ENCODE data around the gene NKAIN4.
"Not testable (repeated sequence)": the region's sequence is repeated elsewhere in the genome, so short reads cannot be mapped to it uniquely, and the experiment has no call there.

The NKAIN4 gene

DNA sequence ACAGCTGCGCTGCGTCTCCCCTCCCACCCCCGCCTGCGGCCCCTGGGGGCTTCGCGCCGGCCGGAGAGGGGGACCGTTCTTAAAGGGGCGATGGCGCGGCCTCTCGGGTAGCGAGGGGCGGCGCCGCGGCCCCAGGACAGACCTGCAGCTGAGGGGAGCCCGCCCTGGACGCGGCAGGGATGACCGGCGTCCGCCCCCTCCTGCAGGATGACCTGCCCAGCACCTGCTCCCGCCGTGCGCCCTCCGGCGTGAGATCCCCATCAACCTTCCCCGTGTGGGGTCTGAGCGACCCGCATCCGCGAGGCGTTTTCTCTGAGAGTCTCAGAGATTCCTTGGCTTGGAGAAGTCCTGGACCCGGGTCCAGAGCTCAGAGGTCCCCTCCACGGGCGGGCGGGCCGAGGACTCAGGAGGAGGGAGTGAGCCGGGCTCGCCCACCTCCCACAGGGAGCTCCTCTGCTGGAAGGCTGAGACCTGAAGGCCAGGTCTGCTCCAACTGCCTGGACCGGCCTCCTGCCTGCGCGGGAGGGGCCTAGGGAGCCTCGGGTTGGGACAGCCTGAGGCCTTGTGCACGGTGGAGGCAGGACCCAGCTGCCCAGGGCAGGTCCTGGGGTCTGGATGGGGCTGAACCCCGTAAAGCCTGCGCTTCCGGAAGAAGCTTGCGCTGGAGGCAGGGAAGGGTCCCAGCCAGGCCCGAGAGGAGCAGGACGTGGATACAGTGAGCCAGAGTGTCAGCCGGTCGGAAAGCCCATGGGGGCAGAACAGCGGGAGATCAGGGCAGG lies 532 bp upstream of the NKAIN4 start:
- DNase-seq: no peak

DNA sequence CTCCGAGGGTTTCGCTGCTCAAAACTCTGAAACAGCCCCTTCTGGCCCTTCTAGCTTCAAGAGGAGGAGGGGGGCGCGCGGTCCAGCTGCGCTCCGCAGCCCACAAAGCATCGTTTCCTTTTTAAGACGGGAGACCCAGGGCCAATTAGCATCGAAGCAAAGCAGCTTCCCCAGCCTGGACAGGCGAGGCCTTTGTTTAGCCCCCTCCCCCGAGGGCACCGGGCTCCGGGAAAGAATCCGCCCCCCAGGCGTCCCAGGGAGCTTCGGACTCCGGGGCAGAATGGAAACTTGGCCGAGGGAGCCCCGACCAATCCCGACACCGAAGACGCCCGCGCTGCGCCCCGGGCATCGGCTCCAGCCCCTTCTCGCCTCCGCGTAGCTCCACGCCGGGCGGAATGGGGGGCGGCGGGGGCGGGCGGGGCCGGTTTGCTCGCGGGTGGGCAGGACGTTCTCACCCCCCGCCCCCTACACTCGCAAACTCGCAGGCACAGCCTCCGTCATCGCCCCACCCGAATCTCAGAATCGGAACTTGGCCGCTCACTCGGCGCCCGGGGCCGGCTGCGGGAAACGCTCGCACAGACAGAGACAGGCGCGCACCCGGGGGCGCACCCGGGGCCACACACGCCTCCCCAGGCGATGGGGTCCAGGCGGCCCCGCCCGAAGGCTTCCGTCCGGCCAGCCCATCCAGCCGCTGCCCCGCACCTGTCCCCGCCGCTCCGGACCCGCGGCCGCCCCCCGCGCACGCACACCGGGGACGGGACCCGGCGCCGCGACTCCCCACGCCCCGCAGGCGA lies 628 bp downstream of the NKAIN4 start:
- no peak for DNase-seq

DNA sequence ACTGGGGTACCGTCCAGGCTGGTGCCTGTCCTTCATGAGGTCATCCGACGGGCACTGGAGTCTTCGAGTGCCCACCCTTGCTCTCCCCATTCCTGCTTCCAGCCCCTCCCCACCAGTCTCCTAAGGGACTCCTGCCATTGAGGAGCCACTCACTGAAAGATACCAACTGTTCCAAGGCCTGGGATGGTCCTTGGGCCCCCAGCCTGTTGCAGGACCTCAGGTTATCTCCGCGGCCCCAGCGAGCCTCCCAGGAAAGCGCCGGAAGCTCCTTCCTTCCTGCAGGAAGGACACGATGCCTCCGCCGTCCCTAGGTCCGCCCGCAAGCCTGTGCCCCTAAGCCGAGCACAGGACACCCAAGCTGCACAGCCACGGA lies 1.2 kb downstream of the NKAIN4 start:
- no peak for DNase-seq

DNA sequence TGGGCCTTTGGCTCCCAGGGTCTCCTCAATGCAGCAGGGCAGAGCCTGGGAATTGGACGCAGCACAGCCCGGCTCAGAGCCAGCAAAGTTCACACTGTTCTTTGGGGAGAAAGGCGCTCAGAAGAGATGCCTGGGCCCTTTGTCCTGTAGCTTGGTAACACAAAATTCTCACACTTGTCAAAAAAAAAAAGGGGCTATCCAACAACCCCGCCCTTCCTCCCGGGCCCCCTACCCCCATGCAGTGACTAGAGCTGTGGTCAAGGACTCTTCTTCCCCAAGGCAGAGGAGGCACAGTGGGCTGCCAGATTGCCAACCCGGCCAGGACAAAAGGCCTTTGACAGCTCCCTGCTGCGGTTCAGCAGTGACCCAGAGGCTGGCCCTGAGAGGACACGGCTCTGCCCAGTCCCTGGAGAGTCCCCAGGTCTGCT lies 2.0 kb downstream of the NKAIN4 start:
- no peak for DNase-seq

DNA sequence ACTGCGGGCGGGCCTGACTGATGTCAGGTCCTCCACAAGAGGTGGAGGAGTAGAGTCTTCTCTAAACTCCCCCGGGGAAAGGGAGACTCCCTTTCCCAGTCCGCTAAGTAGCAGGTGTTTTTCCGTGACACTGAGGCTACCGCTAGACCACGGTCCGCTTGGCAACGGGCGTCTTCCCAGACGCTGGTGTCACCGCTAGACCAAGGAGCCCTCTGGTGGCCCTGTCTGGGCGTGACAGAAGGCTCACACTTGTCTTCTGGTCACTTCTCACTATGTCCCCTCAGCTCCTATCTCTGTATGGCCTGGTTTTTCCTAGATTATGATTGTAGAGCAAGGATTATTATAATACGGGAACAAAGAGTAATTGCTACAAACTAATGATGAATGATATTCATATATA lies 2.9 kb downstream of the NKAIN4 start:
- DNase-seq: not testable (repeated sequence)

DNA sequence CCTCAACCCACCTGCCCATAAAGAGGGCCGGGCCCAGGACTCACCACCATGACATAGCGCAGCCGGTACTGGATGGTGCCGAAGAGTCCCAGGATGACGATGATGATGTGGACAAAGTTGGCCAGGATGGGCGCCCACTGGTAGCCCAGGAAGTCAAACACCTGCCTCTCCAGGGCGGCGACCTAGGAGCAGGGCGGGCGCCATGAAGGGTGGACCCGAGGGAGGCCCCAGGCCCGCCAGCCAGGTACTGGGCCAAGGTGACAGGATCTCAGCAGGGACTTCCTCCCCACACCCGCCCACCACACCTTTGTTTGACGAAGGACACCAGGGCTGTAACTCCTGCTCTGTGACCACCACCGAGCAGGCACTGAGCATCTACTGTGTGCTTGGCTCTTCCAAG lies 4.4 kb downstream of the NKAIN4 start:
- no peak for DNase-seq

DNA sequence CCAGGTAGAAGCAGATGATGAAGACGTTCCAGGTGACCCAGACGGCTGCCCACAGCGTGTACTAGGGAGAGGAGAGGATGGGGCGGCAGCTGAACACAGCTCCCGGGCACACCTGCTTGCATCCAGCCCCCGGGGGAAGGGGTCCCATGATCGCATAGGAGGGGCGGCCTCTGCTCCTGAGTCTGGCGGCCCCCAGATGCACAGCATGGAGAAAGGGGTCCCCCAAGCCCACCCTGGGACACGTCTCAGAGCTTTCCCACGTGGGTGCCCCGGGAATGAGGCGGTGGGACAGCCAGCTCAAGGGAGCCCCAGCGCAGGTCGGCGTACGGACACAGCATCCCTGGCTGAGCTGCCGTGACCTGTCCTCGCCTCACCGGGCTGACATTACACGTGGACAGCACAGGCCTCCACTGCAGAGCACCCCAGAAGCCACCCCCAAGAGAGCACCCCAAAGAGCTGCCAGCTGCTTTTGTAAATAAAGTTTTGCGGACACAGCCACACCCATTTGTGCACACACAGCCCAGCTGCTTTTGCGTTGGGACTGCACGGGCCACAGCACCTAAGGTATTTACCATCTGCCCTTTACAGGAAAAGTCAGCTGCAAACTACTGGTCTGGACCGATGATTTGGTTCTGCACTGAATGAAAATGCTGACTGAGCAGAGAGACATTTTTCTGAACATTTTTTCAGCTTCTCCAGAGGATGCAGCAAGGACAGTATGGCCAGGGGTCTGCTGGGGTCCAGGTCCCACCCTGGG lies 5.2 kb downstream of the NKAIN4 start:
- no peak for DNase-seq

DNA sequence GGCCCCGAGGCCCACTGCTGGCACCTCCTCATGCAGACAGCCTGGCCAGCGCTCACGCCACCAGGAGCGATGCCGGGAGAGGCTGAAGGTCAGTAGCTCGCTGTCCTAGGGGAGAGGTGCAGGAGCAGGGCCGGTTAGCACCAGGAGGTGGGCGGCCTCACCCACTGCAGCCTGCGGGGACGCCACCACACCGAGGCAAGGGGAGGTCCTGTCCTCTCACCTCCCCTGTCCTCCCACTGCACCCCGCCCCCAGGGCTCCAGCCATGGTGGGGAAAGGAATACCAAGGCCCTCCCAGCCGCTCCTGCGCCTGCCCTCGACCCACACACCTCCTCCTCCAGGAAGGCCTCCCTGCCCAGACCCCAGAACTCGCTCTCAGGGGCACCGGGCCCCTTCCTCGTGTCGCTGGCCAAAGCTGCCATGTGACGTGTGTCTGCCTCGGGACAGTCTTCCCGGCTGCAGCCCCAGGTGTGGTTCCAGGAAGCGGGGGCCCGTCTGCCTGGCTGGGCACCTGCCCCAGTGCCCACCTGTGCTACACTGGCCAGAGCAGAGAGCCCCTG lies 6.5 kb downstream of the NKAIN4 start:
- DNase-seq: no peak

DNA sequence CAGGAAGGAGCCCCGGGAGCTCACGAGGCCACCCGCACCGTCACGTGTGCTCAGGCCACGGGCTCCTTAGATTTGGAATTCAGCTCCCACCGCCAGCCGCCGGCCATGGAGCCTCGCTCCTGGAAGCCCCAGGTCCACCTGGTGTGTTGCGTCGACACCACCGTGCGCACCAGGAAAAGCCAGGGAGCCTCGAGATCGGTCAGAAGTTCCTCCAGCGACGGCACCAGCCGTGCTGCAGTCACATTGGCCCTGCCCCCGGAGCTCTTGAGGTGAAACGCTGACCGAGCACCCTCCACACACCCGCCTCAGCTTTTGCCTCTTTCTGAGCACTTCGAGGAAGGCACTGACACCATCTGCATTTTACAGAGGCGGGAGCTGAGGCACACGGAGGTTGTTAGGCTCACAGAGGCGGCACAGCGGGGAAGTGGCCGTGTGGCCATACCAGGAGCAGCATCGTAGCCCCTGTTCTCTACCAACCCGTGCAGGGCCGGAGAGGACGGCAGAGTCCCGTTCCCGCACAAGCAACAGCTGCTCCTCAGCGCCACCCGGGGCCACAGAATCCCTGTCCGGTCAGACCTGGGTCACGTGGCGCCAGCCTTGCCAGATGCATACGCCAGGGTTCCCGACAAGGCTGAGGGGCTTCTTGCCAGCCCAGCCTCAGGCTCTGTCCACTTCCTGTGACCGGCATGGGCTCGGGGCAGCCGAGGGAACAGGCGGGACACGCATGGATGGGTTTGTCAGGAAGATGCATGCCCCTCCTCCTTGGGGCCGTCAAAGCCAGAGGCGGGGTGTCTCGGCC lies 7.6 kb downstream of the NKAIN4 start:
- DNase-seq: peak; percentile 22

DNA sequence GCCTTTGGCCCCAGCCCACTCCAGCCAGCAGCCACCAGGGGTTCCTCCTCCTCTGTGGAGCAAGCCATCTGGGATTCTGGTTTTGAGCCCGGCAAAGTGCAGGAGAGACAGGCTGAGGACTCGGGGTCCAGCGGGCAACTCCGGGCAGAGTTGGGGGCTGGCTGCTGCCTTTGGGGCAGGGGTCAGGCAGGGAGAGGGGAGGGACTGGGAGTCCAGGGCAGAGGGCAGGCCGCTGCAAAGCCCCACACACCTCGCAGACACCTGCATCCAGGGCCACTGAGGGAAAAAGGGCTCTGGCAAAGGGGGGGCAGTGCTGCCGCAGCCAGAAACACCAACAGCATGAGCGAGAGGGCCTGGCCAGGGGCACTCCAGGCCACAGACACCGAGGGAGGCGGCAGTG lies 9.8 kb downstream of the NKAIN4 start:
- no peak for DNase-seq

DNA sequence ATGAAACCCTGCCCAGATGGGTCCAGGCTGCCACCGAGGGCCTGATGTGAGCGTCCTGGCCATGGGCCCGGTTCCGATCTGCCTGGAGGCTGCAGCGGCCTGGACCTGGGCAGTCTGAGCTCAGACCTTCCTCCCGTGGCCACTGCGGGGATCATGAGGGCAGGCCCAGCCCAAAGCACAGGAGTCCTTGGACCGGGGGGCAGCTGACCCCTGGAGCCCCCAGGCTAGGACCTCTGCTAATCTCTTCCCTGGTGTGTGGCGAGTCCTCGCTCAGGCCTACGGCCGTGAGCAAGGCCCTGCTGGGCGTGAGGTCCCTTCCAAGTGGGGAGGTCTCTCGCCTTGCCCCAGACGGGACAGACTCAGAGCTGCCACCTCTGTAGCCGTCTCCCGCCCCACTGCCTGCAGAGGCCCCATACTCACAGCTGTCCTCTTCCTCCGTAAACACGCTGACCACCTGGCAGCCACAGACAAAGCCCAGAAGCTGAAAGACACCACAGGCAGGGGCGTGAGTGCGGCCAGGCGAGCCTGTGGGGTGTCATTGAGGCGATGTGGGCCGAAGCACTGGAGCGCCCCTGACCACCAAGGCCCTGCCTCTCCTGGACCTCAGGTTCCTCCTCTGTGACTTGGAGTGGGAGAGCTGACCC lies 10.5 kb downstream of the NKAIN4 start:
- DNase-seq: no peak

DNA sequence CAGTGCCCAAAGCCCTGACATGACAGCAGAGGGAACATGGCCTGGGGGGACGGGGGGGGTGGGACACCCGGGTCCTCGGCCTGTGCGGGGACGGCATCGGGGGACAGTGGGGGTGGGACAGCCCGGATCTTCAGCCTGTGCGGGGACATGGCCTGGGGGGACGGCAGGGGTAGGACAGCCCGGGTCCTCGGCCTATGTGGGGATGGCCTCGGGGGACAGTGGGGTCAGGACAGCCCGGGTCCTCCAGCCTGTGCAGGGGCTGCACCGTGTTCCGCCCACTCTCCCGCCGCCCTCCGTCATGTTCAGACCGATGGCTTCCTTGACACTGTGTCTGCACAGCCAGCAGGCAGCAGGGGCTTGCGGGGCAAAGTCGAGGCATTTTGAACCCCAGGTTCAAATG lies 11.5 kb downstream of the NKAIN4 start:
- no peak for DNase-seq

DNA sequence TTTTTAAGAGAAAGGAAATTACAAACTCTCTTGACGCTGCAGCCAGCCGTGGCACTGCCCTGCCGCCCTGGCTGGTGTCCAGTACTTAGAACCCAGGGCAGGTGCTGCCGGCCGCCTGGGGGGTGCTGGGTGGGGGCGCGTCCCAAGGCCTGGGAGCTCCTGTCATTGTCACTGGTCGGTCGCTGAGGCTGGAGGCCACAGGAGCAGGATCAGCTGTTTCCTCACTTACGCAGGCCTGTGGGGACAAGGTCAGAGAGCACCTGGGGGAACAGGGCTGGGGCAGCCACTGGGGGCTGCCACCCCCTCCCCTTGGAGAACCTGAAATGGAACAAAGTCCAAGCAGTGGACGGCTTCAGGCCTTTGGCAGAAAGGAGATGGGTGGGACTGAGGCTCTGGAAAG lies 13.0 kb downstream of the NKAIN4 start:
- peak; percentile 87 for DNase-seq

DNA sequence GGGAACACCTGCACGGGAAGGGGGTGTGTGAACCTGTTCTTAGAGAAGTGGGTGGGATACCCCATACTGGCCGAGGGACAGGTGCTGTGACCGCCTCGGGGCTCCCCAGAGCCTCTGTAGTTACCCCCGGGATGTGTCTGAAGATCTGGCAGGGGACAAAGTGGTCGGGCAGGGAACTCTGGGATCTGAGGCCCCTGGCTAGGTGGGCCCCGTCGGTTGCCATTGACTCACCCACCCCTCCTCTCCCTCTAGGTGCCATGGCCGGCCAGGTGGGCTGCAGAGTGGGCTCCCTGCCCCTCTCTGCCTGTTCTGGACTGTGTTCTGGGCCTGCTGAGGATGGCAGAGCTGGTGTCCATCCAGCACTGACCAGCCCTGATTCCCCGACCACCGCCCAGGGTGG lies 14.3 kb downstream of the NKAIN4 start:
- DNase-seq: no peak

DNA sequence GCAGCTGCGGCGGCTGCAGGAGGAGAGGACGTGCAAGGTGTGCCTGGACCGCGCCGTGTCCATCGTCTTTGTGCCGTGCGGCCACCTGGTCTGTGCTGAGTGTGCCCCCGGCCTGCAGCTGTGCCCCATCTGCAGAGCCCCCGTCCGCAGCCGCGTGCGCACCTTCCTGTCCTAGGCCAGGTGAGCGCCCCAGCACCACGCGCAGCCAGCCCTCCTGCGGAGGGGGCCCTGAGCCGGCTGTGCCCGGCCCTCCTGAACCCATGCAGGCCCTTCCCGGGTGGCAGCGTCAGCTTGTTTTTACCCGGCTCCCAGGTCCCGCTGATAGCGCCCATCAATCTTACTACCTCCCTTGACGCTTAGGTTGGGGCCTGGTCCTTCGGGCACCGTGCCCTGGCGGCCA lies 14.8 kb downstream of the NKAIN4 start:
- no peak for DNase-seq

DNA sequence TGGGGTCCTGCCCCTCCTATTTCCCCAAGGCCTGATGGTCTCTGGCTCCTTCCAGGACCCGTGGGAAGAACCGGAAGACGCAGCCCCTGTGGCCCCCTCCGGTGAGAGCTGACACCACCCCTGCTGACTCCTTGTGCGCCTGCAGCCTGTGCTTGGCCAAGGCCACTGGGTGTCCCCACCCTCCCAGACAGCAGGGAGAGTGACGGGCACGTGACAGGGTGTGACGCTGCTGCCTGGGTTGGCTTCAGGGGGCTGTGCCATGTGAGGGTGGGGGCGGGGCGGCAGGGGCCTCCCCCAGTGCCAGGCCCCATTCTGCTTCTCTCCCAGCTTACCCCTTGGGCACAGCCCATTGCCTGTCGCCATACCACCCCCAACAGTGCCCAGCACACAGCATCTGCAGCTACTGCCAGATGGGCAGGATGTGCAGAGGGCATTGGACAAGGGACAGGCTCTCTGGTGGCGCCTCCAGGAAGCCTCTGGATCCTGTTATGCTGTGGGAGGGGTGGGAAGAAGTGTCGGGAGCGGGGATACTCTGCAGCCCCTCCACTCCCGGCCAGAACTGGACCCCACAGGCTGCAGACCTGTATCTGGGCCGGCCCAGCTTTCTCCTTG lies 15.6 kb downstream of the NKAIN4 start:
- DNase-seq: no peak

DNA sequence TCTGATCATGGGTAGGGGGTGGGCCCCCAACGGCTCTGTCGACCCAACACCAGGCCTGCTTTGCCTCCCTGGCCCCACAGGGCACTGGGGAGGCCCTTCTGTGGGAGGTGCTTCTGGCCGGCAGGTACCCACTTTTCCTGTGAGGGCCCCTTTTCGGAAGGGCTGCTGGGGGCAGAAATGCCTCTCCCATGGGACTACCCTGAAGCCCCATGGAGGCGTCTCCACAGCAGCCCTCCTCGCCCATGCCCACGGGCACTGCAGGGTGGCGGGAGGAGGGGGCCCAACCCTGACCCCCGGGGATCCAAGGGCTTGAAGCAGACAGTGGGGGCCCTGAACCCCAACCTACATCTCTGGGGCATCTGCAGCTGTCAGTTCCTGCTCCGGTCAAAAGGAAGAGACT lies 16.2 kb downstream of the NKAIN4 start:
- no peak for DNase-seq

DNA sequence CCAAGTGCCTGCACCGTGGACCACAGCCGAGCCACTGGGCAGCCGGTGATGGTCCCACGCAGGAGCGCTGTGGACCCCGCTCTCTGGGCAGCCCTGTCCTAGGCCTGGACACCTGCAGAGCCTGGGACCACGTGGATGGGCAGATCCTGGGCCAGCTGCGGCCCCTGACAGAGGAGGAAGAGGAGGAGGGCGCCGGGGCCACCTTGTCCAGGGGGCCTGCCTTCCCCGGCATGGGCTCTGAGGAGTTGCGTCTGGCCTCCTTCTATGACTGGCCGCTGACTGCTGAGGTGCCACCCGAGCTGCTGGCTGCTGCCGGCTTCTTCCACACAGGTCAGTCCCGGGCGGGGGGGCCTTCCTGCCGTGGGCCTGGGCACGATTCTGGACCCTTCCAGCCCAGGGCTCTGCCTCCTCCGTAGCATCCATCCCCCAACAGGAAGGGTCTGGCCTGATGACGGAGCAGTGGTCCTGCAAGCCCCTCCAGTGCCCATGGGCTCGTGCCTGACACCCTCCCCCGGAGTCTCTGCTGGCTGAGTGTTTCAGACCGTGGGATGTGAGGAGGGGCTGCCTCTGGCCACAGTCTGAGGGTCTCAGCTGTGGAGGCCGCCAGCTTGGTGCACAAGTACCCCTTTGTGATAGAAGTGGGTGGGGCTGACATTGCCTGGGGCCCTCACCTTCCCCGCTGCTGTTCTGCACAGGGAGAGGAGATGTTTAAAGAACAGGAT lies 18.0 kb downstream of the NKAIN4 start:
- no peak for DNase-seq

DNA sequence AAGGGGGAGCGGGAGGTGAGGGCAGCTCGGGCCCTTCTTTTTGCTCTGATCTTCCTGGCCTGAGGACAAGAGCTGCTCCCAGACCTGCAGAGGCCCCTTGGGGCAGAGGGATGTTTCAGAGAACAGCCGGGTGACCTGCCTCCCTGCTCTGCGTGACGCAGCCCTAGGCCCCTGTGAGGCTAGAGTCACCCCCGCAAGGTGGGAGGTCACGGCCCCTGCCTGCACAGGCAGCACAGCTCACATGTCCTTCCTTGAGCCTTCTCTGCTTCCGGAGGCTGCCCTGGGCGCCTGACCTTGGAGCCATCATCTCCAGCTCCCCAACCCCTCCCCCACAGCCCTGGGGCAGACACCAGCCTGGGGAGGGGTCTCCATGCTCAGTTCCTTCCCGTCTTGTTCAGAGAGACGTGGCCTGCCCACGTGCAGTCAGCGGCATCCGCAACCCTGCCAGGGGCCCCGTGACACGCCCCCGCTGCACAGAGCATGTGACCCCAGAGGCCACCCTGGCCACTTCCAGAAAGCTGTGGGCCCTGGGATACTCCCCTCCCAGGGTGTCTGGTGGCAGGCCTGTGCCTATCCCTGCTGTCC lies 18.8 kb downstream of the NKAIN4 start, which contains the start of gene BIRC7:
Gene BIRC7 (plus strand): TSS at position 507 of the 585 bp plus-strand sequence. CDS start 192 bp downstream, outside the sequence.
- DNase-seq: no peak

DNA sequence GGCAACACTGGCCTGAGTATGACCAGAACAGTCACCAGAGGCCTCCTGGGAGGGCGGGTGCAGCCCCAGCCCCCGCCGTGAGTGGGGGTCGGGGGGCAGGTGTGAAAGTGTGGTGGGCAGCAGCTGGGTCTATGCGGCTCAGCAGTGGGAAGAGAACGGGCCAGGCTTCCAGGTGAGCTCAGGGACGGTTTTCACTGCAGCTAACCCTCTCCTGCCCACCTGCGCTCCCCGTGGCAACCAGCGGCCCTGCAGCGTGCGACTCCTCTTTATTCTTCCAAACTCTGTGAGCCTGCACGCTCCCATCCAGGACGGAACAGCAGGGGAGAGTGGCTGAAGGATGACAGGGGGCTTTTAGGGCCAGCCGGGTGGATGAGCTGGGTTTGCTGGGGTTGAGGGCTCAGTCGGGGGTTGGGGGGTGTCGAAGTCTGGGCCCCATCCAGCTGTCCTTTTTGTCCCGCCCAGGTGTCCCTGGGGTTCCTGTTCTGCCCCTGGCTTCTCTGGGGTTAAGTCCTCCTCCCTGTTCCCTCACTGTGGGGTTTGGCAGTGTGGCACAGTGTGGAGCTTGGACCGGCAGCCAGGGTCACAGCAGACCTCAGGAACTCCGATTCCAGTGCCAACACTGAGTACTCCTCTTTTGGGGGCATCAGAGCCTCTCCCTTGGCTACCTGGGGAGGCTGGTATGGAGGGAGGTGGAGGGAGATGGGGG lies 19.4 kb downstream of the NKAIN4 start:
- peak; percentile 67 for DNase-seq
